Activated T-cell treated with anti-CD3 and anti-CD28 coated beads, Interleukin-2, amount 50 U/mL, for 24 hours (primary cell): Measurements from ENCODE around the gene SDK2.

Experiments
- DNase-seq: peaks from one replicate; pipeline ENCODE4 v3.0.0-alpha.2; 2020
- H3K27ac Mint-ChIP-seq: 2 replicates; pipeline ENCODE4 v1.8.0; 2020; ENCODE audit warnings: mild to moderate bottlenecking, mixed read lengths
- H3K27me3 Mint-ChIP-seq: 2 replicates; pipeline ENCODE4 v1.8.0; 2020; ENCODE audit warnings: mixed read lengths
- H3K36me3 Mint-ChIP-seq: 2 replicates; pipeline ENCODE4 v1.8.0; 2020; ENCODE audit warnings: low read depth, mixed read lengths
- H3K4me1 Mint-ChIP-seq: 2 replicates; pipeline ENCODE4 v1.8.0; 2020; ENCODE audit warnings: low read depth, mixed read lengths
- H3K4me3 Mint-ChIP-seq: 2 replicates; pipeline ENCODE4 v1.8.0; 2020; ENCODE audit warnings: mild to moderate bottlenecking, moderate library complexity, mixed read lengths
- H3K9me3 Mint-ChIP-seq: 2 replicates; pipeline ENCODE4 v1.8.0; 2020; ENCODE audit warnings: mixed read lengths

SDK2 gene

GRCh38 chr17:73393381-73393780, 250.9 kb downstream of the SDK2 start:
- DNase-seq: no peak
- Mint-ChIP-seq H3K4me1 (no peaks in the 10 kb centered on the region), H3K4me3 (no peak overlapping the region), H3K9me3 (no peaks in the 10 kb centered on the region), H3K27me3 (no peaks in the 10 kb centered on the region), H3K27ac (no peak overlapping the region), H3K36me3 (no peaks in the 10 kb centered on the region)

DNA sequence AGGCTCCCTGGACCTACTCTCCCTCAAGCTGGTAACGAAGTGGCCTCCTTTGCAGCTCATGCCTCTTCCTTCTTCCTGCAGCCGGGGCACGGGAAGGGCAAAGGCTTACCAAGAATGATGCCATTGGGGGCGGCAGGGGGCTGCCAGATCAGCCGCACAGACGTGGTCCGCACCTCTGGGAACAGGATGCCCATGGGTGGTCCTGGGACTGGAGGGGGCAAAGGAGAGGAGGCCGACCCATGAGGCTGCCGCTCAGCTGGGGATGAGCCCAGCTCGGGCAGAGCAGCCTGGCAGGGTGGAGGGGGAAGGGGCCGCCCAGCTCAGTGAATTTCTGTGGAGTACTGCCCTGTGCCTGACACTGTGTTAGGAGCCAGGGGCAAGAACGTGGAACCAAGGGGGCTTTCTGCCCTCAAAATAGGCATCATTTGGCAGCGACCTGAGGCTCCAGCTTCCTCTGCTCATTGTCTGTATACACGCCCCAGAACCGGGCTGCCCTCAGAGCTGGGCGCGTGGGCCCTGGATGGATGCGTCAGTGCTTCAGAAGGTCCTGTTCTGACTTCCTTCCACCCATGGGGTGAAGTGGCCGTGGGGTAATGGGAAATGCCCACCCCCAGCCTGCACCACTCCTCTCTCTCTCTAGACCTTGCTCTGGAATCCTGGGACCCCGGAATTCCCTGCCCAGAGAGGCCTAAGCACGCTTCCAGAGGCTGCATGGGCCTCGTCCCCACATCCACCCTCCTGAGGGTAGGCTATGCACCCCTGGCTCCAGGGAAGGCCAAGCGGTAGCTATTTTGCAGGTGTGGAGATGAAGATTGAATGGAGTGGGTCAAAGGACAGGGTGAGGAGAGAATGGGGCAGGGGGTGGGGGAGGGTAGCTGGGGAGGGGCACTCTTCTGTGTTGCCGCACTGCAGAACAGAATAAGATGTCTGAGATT, 252.6 kb downstream of the SDK2 start:
- Mint-ChIP-seq H3K4me1 (no peaks in the 10 kb centered on the region), H3K27me3 (no peaks in the 10 kb centered on the region), H3K27ac (no peak overlapping the region), H3K36me3 (no peaks in the 10 kb centered on the region), H3K9me3 (no peaks in the 10 kb centered on the region), H3K4me3 (no peak overlapping the region)
- no peak for DNase-seq

GRCh38 chr17:73390851-73391250, 253.4 kb downstream of the SDK2 start:
- H3K36me3 Mint-ChIP-seq: no peaks in the 10 kb centered on the region

DNA sequence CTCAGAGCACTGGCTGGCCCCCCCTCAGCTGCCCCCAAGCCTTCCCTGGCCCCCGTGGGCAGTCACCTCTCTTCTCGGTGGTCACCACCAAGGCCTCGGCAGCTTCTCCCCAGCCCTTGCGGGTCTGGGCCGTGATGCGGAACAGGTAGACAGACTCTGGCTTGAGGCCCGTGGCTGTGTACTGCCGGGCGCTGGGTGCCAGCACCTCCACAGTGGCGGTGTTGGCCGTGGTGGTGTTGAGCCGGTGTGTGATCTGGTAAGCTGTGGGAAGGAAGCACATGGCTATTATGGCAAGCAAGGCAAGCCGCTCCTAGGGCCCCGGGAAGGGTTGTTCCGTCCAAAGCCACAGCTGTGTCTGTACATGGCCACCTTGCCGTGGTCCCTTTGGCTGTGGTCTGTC, 254.0 kb downstream of the SDK2 start:
- Mint-ChIP-seq H3K27me3 (no peaks in the 10 kb centered on the region), H3K9me3 (no peaks in the 10 kb centered on the region), H3K27ac (no peak overlapping the region), H3K36me3 (no peaks in the 10 kb centered on the region), H3K4me3 (no peak overlapping the region), H3K4me1 (no peaks in the 10 kb centered on the region)
- DNase-seq: no peak

More at GRCh38 chr17:73390851-73391250, 253.4 kb downstream of the SDK2 start:
- Mint-ChIP-seq H3K27me3 (no peaks in the 10 kb centered on the region), H3K9me3 (no peaks in the 10 kb centered on the region), H3K4me1 (no peaks in the 10 kb centered on the region), H3K4me3 (no peak overlapping the region), H3K27ac (no peak overlapping the region)
- DNase-seq: no peak

DNA sequence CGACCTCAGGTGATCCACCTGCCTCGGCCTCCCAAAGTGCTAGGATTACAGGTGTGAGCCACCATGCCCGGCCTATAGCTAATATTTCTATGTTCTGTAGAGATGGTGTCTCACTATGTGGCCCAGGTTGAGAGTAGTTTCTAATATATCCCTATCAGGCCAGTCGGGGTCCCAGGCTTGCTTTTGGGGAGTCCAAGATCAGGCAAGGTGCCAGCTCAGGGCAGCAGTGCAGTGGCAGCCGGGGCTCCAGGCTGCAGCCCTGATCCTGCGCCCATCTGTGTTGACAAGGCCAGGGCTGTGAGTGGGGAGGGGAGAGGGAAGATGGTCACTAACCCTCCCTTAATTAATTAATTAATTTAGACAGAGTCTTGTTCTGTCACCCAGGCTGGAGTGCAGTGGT, 254.8 kb downstream of the SDK2 start:
- Mint-ChIP-seq H3K9me3 (no peaks in the 10 kb centered on the region), H3K36me3 (peaks cover 4% of the 10 kb centered on the region), H3K4me3 (no peak overlapping the region), H3K27ac (no peak overlapping the region), H3K27me3 (no peaks in the 10 kb centered on the region), H3K4me1 (no peaks in the 10 kb centered on the region)
- DNase-seq: no peak

DNA sequence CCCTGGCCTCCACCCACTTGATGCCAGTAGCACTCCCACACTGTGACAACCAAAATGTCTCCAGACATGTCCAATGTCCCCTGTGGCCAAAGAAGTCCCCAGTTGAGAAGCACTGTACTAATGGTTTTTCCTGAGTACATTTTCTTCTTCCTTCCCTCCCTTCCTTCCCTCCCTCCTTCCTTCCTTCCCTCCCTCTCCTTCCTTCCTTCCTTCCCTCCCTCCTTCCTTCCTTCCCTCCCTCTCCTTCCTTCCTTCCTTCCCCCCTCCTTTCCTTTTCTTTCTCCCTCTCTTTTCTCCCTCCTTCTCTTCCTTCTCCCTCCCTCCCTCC, 255.7 kb downstream of the SDK2 start:
- Mint-ChIP-seq H3K4me3 (no peak overlapping the region), H3K27ac (no peak overlapping the region), H3K27me3 (no peaks in the 10 kb centered on the region), H3K9me3 (no peaks in the 10 kb centered on the region), H3K4me1 (no peaks in the 10 kb centered on the region), H3K36me3 (peaks cover 4% of the 10 kb centered on the region)
- no peak for DNase-seq

GRCh38 chr17:73387746-73388577, 256.3 kb downstream of the SDK2 start:
- DNase-seq: no peak

DNA sequence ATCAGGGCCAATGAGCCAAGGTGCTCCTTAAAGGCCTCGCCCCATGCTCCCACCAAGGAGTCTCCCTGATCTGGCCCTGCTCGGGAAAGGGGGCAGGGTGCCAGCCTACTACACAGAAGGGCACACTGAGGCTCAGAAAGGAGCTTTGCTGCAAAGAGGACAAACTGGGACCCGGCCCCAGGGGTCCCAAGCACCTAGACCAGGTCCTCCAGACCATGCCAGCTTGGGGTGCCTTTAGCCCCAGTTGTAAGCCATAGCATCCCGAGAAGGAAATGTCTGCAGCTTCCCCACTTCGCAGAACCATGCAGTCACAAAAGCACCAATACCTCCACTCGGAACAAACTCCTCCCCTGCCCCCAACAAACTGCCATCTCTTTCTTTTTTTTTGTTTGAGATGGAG, 257.7 kb downstream of the SDK2 start:
- Mint-ChIP-seq H3K27ac (no peak overlapping the region), H3K36me3 (peaks cover 4% of the 10 kb centered on the region), H3K4me1 (no peaks in the 10 kb centered on the region), H3K27me3 (no peaks in the 10 kb centered on the region), H3K9me3 (no peaks in the 10 kb centered on the region), H3K4me3 (no peak overlapping the region)
- DNase-seq: no peak

More at GRCh38 chr17:73387746-73388577, 256.3 kb downstream of the SDK2 start:
- peaks cover 4% of the 10 kb centered on the region for H3K36me3 Mint-ChIP-seq
- no peak overlapping the region for H3K4me3 Mint-ChIP-seq
- H3K27ac Mint-ChIP-seq: no peak overlapping the region
- no peaks in the 10 kb centered on the region for H3K4me1 Mint-ChIP-seq
- H3K9me3 Mint-ChIP-seq: no peaks in the 10 kb centered on the region
- no peaks in the 10 kb centered on the region for H3K27me3 Mint-ChIP-seq

DNA sequence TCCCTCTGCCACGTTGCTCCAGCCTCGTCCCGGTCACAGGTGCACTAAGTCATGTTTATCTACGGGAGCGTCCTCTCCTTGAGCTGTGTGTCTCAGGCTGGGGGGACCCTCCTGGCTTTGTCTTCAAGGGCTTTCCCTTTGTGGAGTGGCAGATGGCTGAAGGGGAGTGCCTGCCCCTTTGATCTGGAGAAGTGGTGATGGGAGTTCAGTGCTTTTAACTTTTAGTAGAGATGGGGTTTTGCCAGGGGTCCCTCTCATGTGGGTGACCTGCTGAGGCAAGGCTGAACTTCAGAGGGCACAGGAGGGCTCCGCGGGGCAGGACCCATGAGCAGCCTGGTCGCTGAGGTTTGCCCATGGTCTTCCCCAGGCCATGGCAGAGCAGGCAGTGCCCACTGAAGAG, 259.3 kb downstream of the SDK2 start:
- no peaks in the 10 kb centered on the region for H3K4me1 Mint-ChIP-seq
- no peak overlapping the region for H3K27ac Mint-ChIP-seq
- H3K27me3 Mint-ChIP-seq: no peaks in the 10 kb centered on the region
- H3K36me3 Mint-ChIP-seq: peaks cover 4% of the 10 kb centered on the region
- DNase-seq: no peak
- no peaks in the 10 kb centered on the region for H3K9me3 Mint-ChIP-seq
- H3K4me3 Mint-ChIP-seq: no peak overlapping the region

GRCh38 chr17:73380439-73381106, 263.7 kb downstream of the SDK2 start:
- H3K4me1 Mint-ChIP-seq: no peaks in the 10 kb centered on the region
- H3K4me3 Mint-ChIP-seq: no peak overlapping the region
- H3K27me3 Mint-ChIP-seq: no peaks in the 10 kb centered on the region
- no peak for DNase-seq
- no peak overlapping the region for H3K27ac Mint-ChIP-seq
- H3K9me3 Mint-ChIP-seq: no peaks in the 10 kb centered on the region
- H3K36me3 Mint-ChIP-seq: peaks cover 4% of the 10 kb centered on the region

GRCh38 chr17:73379826-73380225, 264.4 kb downstream of the SDK2 start:
- no peak for DNase-seq
- Mint-ChIP-seq H3K36me3 (peaks cover 1% of the 10 kb centered on the region), H3K27ac (no peak overlapping the region), H3K9me3 (no peaks in the 10 kb centered on the region), H3K4me3 (no peak overlapping the region), H3K27me3 (no peaks in the 10 kb centered on the region), H3K4me1 (no peaks in the 10 kb centered on the region)

DNA sequence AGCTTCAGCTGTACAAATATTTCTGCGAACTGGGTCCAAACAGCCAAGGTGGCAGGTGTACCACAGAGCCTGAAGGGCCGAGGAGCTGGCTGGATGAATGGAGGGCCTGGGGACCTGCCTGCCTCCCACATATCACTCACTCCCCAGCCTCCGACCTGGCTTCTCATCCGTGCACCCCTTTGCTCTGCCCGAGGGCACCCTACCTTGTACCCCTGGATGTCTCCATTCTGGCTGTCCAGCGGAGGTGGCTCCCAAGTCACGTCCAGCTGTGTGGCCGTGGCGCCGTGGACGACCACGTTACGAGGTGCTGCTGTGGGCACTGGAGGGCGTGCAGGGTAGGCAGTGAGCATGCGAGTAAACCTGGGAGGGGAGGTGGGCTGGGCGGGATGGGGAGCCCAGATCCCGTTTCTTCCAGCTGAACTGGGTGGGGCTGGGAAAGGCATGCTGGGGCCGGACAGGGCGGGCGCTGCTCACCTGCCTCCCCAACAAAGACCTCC, 265.2 kb downstream of the SDK2 start:
- no peaks in the 10 kb centered on the region for H3K27me3 Mint-ChIP-seq
- H3K27ac Mint-ChIP-seq: no peak overlapping the region
- no peaks in the 10 kb centered on the region for H3K9me3 Mint-ChIP-seq
- H3K36me3 Mint-ChIP-seq: no peaks in the 10 kb centered on the region
- DNase-seq: no peak
- H3K4me3 Mint-ChIP-seq: no peak overlapping the region
- no peaks in the 10 kb centered on the region for H3K4me1 Mint-ChIP-seq

GRCh38 chr17:73376636-73377035, 267.6 kb downstream of the SDK2 start:
- H3K4me1 Mint-ChIP-seq: no peaks in the 10 kb centered on the region
- H3K36me3 Mint-ChIP-seq: no peaks in the 10 kb centered on the region
- no peak overlapping the region for H3K4me3 Mint-ChIP-seq
- no peak for DNase-seq
- no peaks in the 10 kb centered on the region for H3K9me3 Mint-ChIP-seq
- H3K27ac Mint-ChIP-seq: no peak overlapping the region
- no peaks in the 10 kb centered on the region for H3K27me3 Mint-ChIP-seq

GRCh38 chr17:73376152-73376551, 268.1 kb downstream of the SDK2 start:
- no peak for DNase-seq
- Mint-ChIP-seq H3K27me3 (no peaks in the 10 kb centered on the region), H3K27ac (no peak overlapping the region), H3K4me1 (no peaks in the 10 kb centered on the region), H3K4me3 (no peak overlapping the region), H3K9me3 (no peaks in the 10 kb centered on the region), H3K36me3 (no peaks in the 10 kb centered on the region)
